Endothelial cell of umbilical vein (primary cell): ENCODE measurements around the gene ADAMTS14. TPM values are rescaled to one million over a fixed set of nuclear protein-coding genes. Genes with fewer than 3 reads are reported as not detected.

Experiments
- BruUV-seq: library from RNA; stranded (reverse); fragments of 400-500 nt; replicated peaks from 2 replicates; lab custom pipeline; 2021; lab: Mats Ljungman, UMichigan
- CTCF ChIA-PET: fragments of 300-600, 350-600 bp; sonication (Branson Sonifier 250); formaldehyde crosslinking; loops from one replicate; lab custom pipeline; 2021; ENCODE audit warnings: antibody characterized with exemption, inconsistent platforms; lab: Charles Lee
- POLR2A ChIA-PET: fragments of 300-600, 350-600 bp; sonication (Branson Sonifier 250); formaldehyde crosslinking; loops from one replicate; lab custom pipeline; 2021; ENCODE audit warnings: antibody characterized with exemption, inconsistent platforms; lab: Charles Lee
- DNase-seq: peaks from one replicate; pipeline ENCODE4 v3.0.0-alpha.2; 2011; ENCODE audit warnings: low read depth, low spot score
- FAIRE-seq: peaks from 2 replicates; lab custom pipeline; 2011; peaks lifted over from hg19 to GRCh38; lab: Jason Lieb, UNC
- H2AFZ ChIP-seq: 2 replicates; pipeline ENCODE4 v1.6.0; 2012; ENCODE audit warnings: low read depth, low read length, control low read depth, inconsistent platforms
- H3K27ac ChIP-seq: 2 replicates; pipeline ENCODE4 v1.5.1; 2011; ENCODE audit warnings: low read depth, mild to moderate bottlenecking, control low read depth, low read length, moderate library complexity; ENCODE audit not compliant: insufficient read depth
- H3K27me3 ChIP-seq, 2 experiments: 2 replicates each; pipeline versions ENCODE4 v1.6.0 to v1.6.1; 2011; ENCODE audit warnings: low read length in 2 of 2, mixed read lengths in 1 of 2; ENCODE audit not compliant: control insufficient read depth in 2 of 2, insufficient read depth in 2 of 2
- H3K36me3 ChIP-seq, 2 experiments: 2 replicates in 1 of 2; 3 replicates in 1 of 2; pipeline ENCODE4 v1.5.1; 2011; ENCODE audit warnings: low read length in 2 of 2, mild to moderate bottlenecking in 1 of 2, moderate library complexity in 1 of 2; ENCODE audit not compliant: control insufficient read depth in 2 of 2, insufficient read depth in 2 of 2; ENCODE audit errors: extremely low read depth in 1 of 2
- H3K4me1 ChIP-seq: 3 replicates; pipeline ENCODE4 v1.5.1; 2011; ENCODE audit warnings: mild to moderate bottlenecking, low read length; ENCODE audit not compliant: control insufficient read depth, insufficient read depth; ENCODE audit errors: extremely low read depth
- H3K4me2 ChIP-seq: 2 replicates; pipeline ENCODE4 v1.6.1; 2011; ENCODE audit warnings: low read length, control low read depth, mixed read lengths; ENCODE audit not compliant: insufficient read depth
- H3K4me3 ChIP-seq, 3 experiments: fragments of 200-600 bp in 1 of 3; sonication (generic), shearing (Covaris generic) in 1 of 3; replicated peaks in 1 of 3; 2 replicates each; pipeline ENCODE4 v1.5.1; 2011 to 2016; ENCODE audit warnings: control low read depth in 3 of 3, low read length in 3 of 3, mild to moderate bottlenecking in 2 of 3, inconsistent platforms in 1 of 3, low read depth in 1 of 3, moderate library complexity in 1 of 3; ENCODE audit not compliant: insufficient read depth in 1 of 3
- H3K79me2 ChIP-seq: 2 replicates; pipeline ENCODE4 v1.6.0; 2012; ENCODE audit warnings: low read length, inconsistent platforms; ENCODE audit not compliant: control insufficient read depth, insufficient read depth
- H3K9ac ChIP-seq: replicated peaks from 2 replicates; pipeline ENCODE3; 2011; ENCODE audit warnings: low read length, control low read depth; ENCODE audit not compliant: insufficient read depth; ENCODE audit errors: extremely low read depth
- H3K9me1 ChIP-seq: replicated peaks from 3 replicates; pipeline ENCODE4 v1.6.0; 2011; ENCODE audit warnings: mild to moderate bottlenecking, low read length; ENCODE audit not compliant: control insufficient read depth, insufficient read depth; ENCODE audit errors: extremely low read depth
- H3K9me3 ChIP-seq: replicated peaks from 2 replicates; pipeline ENCODE4 v1.5.1; 2012; ENCODE audit warnings: low read length, inconsistent platforms; ENCODE audit not compliant: control insufficient read depth, insufficient read depth
- H4K20me1 ChIP-seq: replicated peaks from 2 replicates; pipeline ENCODE3; 2011; ENCODE audit warnings: mild to moderate bottlenecking, low read length; ENCODE audit not compliant: control insufficient read depth, insufficient read depth; ENCODE audit errors: extremely low read depth
- CTCF ChIP-seq, 2 donors: IDR thresholded peaks; 1 replicate in 1 of 2; 2 replicates in 1 of 2; pipeline ENCODE4 v1.5.1; 2011; ENCODE audit warnings: low read length in 2 of 2, mild to moderate bottlenecking in 2 of 2, moderate library complexity in 2 of 2, control low read depth in 1 of 2, inconsistent platforms in 1 of 2, low read depth in 1 of 2; ENCODE audit not compliant: insufficient read depth in 1 of 2; ENCODE audit errors: extremely low read depth in 1 of 2
- EZH2 ChIP-seq: IDR thresholded peaks from 2 replicates; pipeline ENCODE4 v1.6.1; 2012; ENCODE audit warnings: borderline replicate concordance, low read depth, mild to moderate bottlenecking, moderate library complexity, low read length, inconsistent platforms; ENCODE audit not compliant: severe bottlenecking
- FOS ChIP-seq: IDR thresholded peaks from 2 replicates; pipeline ENCODE4 v1.6.1; 2011; ENCODE audit warnings: mild to moderate bottlenecking, low read length, moderate library complexity, borderline replicate concordance; ENCODE audit not compliant: insufficient read depth
- GATA2 ChIP-seq: IDR thresholded peaks from 2 replicates; pipeline ENCODE4 v1.7.0; 2011; ENCODE audit warnings: low read depth, mild to moderate bottlenecking, moderate library complexity, mixed read lengths, low read length; ENCODE audit not compliant: insufficient read length, insufficient read depth
- JUN ChIP-seq: IDR thresholded peaks from 2 replicates; pipeline ENCODE4 v1.6.1; 2011; ENCODE audit warnings: borderline replicate concordance, low read depth; ENCODE audit not compliant: insufficient read length, insufficient read depth
- MAX ChIP-seq: IDR thresholded peaks from 2 replicates; pipeline ENCODE4 v1.6.1; 2011; ENCODE audit not compliant: insufficient read depth, insufficient read length
- MYC ChIP-seq: IDR thresholded peaks from one replicate; pipeline ENCODE4 v1.6.1; 2011; ENCODE audit warnings: mild to moderate bottlenecking, low read depth, low read length
- POLR2A ChIP-seq: IDR thresholded peaks from 2 replicates; pipeline ENCODE4 v1.6.1; 2012; ENCODE audit warnings: low read depth, mild to moderate bottlenecking, control low read depth, low read length
- POLR2AphosphoS5 ChIP-seq: IDR thresholded peaks from 2 replicates; pipeline ENCODE4 v1.6.1; 2012; ENCODE audit warnings: low read depth, mild to moderate bottlenecking, control low read depth, low read length, moderate library complexity; ENCODE audit not compliant: insufficient read depth
- dilution Hi-C: fragments of 300-500 bp; cut with MboI; formaldehyde crosslinking; loops from one replicate; pipeline ENCODE4 v1.15.0; 2019; ENCODE audit warnings: low sequenced_read_pairs; ENCODE audit not compliant: extremely low pct_ligation_motif_present
- intact Hi-C: fragments of 100-400 bp; cut with micrococcal nuclease; formaldehyde crosslinking; loops from one replicate; pipeline ENCODE4 v1.10.0; 2022
- polyA plus RNA-seq, 4 experiments: library from polyadenylated mRNA; depleted of rRNA in 3 of 4; stranded (reverse) in 3 of 4; unstranded in 1 of 4; fragments of >200 nt; gene quantifications; 2 replicates each; pipeline versions ENCODE4 v1.2.1 to v1.2.3, GENCODE V29; 2011 to 2012; ENCODE audit warnings: missing spikeins in 1 of 4
- total RNA-seq: library from RNA; stranded (reverse); gene quantifications from 2 replicates; pipeline ENCODE4 v1.2.3, GENCODE V29; 2021

Gene ADAMTS14
- total and polyA plus RNA-seq, 2 donors (not counting 3 experiments of a cell fraction or from before 2014, with no cell fraction given), result not detected

- ChIA-PET POLR2A (no interaction called here), CTCF (interaction anchor here (0.9 to 1.1 kb wide), 2 partner anchors 20 to 185 kb away, joined by 3 to 4 read pairs; no protein-coding TSS in a partner anchor)
- Histone ChIP-seq H3K4me2 (no peak overlapping the region), H3K27me3 (no peaks in the 10 kb centered on the region), H3K36me3 (no peaks in the 10 kb centered on the region), H3K9me1 (no peaks in the 10 kb centered on the region), H2AFZ (no peak overlapping the region), H4K20me1 (no peaks in the 10 kb centered on the region), H3K9me3 (no peaks in the 10 kb centered on the region), H3K4me3 (no peak overlapping the region), H3K9ac (no peak overlapping the region), H3K79me2 (no peaks in the 10 kb centered on the region), H3K4me1 (peaks cover 6% of the 10 kb centered on the region), H3K27ac (no peak overlapping the region)
- intact Hi-C loops, result no loop called here
- DNase-seq (no peak), FAIRE-seq (no peak)
- no peak for TF ChIP-seq POLR2AphosphoS5
- no peak for TF ChIP-seq POLR2A
- no peak for TF ChIP-seq EZH2
- TF ChIP-seq FOS, result no peak
- no peak for TF ChIP-seq JUN
- no peak for TF ChIP-seq GATA2
- TF ChIP-seq MAX, result no peak
- TF ChIP-seq CTCF (IDR thresholded peaks at IDR 0.05; ENCODE audit: extremely low read depth in 1 of 2, insufficient read depth in 1 of 2, low read depth in 1 of 2, low read length in 2 of 2), result no peak
- TF ChIP-seq MYC, result no peak
- BruUV-seq, result no TSS peak
- dilution Hi-C loops, result no loop called here
Measured at GRCh38 chr10:70738006-70738760, 65.9 kb downstream of the ADAMTS14 start.
